GM20431 (cell line): ENCODE measurements around the gene SBK1.

Experiments
- in situ Hi-C: fragments of 300-500 bp; cut with MseI, MboI; formaldehyde crosslinking; loops from one replicate; pipeline ENCODE4 v1.15.0; 2020; ENCODE audit warnings: low sequenced_read_pairs; ENCODE audit not compliant: unreplicated experiment

The SBK1 gene

GRCh38 chr16:28280881-28281836 lies 11.2 kb upstream of the SBK1 start:
- in situ Hi-C loops: no loop called here

DNA sequence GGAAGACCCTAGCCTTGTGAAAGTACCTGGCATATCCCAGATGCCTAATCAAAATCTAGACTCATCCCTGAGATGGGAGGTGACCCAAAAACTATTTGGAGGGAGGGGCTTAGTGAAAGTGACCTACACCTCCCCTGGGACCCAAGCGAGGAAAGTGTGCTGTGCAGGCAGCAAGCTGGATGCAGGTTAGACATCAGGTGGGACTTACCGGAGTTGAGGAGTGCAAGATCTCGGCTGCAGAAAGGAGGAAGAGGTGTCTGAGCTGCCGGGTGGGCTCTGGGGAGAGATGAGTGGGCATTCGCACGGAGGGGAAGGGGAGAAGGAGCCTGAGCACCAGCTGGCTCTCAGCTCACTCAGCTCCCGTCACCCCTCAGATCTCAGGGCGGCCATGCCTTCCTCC lies 10.3 kb upstream of the SBK1 start:
- in situ Hi-C loops: no loop called here

DNA sequence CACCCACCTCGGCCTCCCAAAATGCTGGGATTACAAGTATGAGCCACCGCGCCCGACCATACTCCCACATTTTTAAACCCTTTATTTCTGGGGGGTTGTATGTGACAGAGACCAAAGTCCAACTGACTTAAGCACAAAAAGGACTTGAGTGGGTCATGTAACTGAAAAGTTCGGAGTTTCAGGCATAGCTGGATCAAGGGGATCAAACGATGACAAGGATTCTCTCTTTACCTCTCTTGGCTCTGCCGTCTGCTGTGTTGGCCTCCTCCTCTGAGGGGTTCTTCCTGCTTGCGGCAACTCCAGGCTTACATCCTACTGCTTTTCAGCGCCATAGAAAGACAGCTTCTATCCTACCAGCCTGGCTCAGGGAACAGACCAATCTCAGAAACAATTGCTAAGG lies 9.2 kb upstream of the SBK1 start:
- in situ Hi-C loops: no loop called here

DNA sequence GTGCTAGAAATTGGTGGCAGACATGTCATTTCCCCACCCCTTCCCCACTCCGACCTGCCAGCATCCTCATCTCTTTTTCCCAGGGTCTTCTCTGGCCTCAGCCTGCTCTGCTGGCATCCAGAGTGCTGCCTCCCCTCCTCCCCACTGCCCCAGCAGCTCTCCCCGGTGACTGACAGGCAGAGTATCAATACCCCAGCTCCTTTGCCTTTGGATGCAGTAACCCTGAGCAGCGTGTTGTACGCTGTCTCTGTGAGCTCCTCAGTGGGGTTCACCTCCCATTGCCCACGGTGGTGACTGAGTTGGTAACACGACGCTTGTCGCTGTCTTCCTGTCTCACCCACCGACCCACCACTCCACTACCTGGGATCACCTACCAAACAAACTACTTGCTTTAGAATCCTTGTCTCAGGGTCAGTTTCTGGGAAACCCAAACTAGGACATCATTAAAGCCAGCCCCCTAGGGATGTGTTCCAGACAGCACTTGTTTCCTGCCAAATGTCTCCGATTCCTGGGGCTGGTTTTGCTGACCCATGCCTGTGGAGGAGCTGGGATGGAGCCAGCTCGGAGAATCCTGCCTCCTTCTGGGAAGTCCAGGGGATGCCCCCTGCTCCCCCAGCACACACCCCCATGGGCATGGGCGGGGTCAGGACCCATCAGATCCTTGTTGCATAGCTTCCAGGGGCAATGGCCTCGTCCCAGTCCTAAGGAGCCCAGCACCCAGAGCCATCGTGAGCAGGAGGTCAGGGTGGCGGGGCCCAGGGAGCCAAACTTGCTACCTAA lies 8.3 kb upstream of the SBK1 start:
- in situ Hi-C loops: no loop called here

DNA sequence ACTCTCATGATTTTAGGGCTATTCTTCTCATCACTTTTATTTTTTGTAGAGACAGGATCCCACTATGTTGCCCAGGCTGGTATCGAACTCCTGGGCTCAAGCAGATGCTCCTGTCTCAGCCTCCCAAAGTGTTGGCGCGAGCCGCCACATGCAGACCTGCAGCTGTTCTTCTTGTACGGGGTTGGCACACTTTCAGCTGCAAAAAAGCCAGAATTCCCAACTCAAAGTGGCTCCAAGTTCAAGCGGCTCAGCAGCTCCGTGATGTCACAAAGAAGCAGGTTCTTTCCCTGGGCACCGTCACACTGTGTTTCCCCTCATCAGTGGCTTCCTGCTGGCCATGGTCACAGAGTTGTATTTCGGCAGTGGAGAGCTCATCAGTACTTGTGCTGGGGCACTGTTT lies 6.7 kb upstream of the SBK1 start:
- in situ Hi-C loops: no loop called here

DNA sequence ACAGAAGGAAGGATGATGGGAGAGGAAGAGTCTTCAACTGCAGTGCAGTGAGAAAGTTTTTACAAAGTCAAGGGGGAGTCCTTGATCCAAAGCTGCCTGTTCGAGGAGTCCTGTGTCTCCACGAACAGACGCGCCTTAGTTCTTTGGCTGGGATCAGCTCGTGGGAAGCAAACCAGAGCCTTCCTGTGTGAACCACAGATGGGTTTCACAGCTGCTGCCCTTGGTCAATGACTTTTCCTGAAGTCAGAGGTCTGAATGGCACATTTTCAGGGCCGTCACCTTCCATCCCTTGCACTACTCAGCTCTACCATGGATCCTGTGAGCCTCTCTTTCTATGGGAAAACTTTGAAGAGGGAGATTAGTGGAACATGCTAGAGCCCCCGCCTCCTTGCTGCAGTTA lies 4.2 kb upstream of the SBK1 start:
- in situ Hi-C loops: no loop called here

DNA sequence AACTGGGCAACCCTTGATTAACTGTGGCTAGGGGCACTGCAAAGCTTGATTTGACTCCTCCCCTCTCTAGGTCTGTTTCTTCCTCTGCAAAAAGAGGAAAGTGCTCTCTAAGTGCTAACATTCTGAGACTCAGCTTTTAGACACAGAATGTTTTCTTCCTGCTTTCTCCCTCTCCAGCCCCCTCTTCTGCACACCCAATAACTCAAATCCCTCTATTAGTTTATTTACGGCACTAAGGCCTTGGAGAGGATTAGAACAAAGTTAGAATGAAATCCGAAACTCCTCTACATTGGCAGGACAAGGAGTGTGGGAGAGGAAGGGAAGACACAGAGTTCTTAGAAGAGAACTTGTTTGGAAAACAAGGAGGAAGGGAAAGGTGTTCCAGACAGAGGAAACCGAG lies 3.3 kb upstream of the SBK1 start:
- in situ Hi-C loops: no loop called here

DNA sequence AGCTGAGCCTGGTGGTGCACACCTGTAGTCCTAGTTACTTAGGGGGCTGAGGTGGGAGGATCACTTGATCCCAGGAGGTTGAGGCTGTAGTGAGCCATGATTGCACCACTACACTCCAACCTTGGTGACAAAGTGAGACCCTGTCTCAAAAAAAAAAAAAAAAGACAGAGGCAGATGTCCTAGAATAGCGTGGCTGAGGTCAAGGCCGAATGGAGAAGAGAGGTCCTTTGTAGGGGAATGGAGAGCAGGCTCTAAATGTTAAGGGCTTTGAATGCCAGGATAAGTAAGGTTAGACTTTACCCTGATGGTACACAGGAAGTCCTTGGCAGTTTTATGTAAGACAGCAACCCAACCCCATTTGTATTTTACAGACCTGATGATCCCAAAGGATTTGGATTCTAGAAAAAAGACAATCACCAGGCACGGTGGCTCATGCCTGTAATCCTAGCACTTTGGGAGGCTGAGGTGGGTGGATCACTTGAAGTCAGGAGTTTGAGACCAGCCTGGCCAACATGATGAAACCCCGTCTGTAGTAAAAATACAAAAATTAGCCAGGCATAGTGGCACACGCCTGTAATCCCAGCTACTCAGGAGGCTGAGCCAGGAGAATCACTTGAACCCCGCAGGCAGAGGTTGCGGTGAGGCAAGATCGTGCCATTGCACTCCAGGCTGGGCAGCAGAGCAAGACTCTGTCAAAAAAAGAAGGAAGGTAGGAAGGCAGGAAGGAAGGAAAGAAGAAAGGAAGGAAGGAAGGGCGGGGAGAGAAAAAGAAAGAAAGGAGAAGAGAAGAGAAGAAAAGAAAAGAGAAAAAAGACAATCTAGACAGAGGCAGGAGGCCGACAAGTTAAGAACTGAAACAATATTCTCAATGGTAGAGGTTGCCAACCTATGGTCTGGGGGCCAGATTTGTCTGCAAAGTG lies 2.1 kb upstream of the SBK1 start:
- in situ Hi-C loops: no loop called here

DNA sequence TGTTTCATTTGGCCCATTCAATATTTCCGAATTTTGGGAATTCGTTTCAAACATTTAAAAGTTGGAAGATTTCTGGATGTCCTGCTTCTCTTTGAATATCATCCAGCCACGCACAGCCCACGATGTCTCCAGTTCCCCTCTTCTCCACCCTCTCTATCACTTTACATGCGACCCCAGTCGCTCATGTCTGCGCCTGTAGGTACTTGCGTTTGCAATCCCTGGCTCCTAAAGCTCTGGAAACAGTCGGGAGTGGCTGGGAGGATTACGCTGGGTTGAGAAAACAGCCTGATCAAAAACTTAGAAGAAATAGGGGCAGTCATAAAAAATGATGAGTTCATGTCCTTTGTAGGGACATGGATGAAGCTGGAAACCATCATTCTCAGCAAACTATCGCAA lies 1.5 kb upstream of the SBK1 start:
- in situ Hi-C loops: no loop called here

DNA sequence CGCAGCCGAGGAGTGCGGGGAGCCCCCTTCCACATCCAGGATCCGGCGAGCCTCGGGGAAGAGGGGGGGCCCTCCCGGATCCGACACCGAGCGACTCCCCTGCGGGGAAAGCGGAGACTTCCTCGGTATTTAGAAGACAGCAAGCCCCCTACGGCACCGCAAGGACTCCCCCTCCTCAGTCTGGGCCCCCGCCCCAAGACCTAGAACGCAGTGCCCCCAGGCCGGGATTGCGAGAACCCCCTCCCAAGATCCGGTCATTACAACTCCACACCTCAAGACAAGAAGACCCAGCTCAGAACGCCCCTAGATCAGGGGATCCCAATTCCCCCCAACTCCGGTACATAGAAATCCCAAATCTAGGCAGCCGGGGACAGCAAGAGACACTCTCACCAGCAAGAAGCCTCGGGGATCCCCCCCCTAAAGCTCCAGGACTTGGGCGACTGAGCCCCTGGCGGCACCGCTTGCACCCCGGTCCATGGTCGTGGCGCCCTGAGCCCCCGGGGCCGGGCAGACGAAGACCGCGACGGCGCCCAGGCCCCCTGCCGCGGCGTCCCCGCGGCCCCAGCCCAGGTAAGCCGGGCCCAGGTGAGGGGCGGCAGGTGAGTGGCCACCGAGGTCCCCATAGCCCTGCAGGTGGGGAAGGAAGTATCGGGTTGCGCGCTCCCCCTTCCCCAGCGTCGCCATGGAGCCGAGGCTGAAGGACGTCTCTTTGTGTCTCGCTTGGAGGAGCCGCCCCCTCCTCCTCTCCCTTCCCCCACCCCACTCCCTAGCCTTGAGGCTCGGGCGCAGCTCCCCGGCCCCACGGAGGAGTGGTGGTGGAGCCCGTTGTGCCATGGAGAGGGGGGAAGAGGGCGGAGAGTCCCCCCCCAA lies 641 bp downstream of the SBK1 start:
- in situ Hi-C loops: no loop called here

DNA sequence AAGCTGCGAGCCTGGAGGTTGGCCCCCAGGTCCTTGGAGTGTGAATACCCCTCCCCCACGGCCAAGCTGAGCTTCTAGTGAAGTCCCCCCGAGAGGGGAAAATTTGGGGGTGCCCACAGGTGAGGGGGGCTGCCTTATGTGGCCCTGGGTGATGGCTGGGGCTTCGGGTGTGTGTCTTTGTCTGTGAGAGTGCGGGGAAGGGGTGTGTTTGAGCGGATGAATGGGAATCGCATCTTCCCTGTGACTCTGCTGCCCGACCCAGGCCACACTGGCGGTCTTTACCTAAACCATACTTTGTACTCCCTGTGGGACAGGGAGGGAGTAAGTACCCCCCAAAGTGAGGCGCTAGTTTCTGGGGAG lies 1.3 kb downstream of the SBK1 start:
- in situ Hi-C loops: no loop called here

DNA sequence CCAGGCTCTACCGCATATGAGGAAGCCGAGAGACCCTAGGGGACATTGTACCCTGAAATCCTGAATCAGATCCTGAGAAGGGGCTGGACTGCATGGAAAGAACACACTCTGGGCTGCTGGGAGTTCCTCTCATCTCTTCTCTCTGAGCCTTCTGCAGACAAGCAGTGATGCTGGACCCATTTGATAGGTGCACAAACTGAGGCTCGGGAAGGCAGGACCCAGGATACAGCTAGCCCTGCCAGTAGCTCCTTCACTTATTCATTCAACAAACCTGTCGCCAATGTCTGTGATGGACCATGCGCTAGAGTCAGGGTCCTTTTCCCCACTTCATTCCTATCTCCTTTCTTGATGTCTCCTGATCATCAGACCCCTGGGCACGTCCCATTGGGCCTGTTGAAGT lies 1.9 kb downstream of the SBK1 start:
- in situ Hi-C loops: no loop called here

DNA sequence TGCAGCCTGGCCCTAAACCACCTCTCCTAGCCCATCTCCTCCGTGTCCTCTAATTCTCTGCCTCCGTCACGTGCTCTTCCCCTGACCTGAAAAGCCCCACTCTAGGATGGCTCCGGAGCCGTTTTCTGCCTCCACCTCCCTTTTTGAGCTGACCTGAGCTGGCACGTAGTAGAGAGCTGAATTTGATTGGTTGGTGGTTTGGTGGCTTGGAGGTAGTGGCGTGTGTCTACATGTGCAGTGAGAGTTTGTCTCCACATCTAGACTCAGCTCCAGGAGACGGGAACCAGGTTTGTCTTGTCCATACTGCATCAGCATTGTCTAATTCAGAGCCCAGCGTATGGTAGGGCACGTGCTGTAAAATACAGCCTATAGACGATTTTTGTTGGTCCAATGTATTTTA lies 3.0 kb downstream of the SBK1 start:
- in situ Hi-C loops: no loop called here

GRCh38 chr16:28297308-28297707 lies 5.0 kb downstream of the SBK1 start:
- in situ Hi-C loops: no loop called here

- in situ Hi-C loops: no loop called here
These were observed 5.6 kb downstream of the SBK1 start for GRCh38 chr16:28297784-28298510.

- in situ Hi-C loops: no loop called here
These were observed 6.2 kb downstream of the SBK1 start for GRCh38 chr16:28298511-28298878.

- in situ Hi-C loops: no loop called here
These were observed 8.0 kb downstream of the SBK1 start for GRCh38 chr16:28300327-28300726.

DNA sequence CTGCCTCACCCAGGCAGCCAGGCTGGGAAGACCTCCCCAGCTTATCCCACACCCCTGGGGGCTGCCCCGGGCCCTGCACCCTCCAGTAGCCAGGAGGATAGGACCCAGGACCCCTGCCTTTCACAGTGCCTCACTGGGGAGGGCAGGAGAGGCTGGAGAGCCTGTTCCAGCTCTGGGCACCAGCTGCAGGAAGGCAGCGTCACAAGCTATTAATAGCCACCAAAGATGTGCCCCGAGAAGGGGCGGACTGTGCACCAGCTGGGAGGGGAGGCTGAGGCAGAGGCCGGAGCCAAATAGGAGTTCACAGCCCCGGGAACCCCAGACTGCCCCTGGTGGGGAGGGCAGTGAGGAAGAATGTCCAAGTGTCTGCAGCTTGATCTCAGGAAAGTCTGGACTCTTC lies 8.8 kb downstream of the SBK1 start:
- in situ Hi-C loops: no loop called here

GRCh38 chr16:28301620-28302019 lies 9.3 kb downstream of the SBK1 start:
- in situ Hi-C loops: no loop called here
